GM21576 (cell line): ENCODE data around the gene SPACA4.

Experiments used
- ATAC-seq: cut with Tn5 transposase; IDR thresholded peaks from one replicate; pipeline ENCODE4 v1.9.1; 2021; ENCODE audit warnings: mild to moderate bottlenecking, moderate library complexity; ENCODE audit not compliant: unreplicated experiment

The SPACA4 gene

DNA sequence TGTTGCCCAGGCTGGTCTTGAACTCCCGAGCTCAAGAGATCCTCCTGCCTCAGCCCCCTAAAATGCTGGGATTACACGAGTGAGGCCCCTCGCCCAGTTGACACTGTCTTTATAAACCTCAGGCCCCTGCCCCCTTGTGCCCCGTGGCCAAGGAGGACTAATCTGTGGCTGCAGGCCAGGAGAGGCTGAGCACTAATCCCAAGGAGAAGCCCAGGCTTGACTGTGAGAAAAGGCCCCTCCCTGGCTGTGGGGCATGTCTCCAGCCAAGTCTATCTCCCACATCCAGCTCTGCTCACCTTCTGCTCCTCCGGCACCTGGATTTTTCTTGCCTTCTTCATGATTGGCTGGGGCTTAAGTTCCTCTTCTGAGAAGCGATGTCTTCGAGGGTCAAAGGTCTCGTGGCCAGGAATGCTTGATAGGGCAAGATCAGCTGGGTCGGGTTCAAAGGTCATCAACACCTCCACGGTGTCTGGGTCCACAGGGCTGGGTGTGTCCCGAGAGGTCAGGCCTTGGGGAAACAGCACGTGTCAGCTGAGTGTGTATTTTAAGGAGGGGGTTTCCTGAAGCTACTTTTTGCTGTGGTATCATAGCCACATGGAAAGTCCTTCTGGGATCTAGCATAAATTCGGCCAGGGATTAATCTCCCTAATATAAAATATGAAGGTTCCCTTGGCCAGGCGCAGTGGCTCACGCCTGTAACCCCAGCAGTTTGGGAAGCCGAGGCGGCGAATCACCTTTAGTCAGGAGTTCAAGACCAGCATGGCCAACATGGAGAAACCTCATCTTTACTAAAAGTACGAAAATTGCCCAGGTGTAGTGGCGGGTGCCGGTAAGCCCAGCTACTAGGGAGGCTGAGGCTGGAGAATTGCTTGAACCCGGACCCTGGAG is 26.9 kb downstream of the SPACA4 start:
- ATAC-seq = no peak

DNA sequence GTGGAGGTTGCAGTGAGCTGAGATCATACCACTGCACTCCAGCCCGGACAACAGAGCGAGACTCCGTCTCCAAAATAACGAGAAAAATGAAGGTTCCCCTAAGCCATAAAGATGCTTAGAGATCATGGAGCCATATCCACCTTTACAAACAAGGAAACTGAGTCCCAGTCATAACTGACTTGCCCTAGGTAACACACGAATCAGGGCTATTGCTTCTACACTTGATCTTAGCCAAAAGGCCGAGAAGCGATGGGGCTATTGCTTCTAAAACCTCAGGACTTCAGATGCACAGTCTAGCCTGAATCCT is 27.4 kb downstream of the SPACA4 start:
- no peak for ATAC-seq

DNA sequence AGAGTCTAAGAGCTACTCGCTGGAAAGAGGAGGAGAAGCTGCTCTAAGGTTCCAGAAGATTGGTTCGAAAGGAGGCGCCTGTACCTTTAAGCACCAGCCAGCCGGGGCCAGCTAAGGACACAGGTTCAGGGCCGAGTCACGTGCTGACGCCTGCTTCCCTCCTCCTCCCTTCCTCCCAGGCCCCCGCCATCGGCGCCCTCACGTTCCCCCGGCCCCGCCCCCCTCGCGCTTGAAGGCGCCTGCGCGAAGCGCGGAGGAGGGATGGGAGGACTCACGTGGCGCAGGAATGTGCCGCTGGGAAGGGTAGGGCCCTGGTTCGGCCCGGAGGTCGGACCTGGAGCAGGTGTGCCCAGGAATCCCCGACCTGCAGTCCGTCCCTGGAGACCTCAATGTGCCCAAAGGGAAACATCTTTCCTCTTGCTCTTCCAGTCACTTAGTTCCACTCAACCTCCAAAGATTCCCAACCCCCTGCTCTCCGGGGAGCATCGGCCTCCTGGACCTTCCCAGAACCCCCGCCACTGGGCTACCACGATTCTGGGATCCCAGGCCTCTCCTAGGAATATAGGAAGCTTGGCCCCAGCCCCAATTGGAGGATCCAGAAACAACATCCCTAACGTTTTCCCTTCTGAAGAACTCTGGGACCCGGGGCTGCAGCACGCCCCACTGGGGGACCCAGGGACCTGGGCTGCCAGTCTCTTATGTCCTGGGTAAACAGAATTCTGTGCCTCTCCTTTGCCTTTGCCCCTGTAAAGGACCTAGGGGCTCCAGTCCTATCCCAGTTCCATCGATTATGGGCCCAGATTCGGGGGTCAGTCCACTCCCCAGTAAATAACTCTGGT is 28.1 kb downstream of the SPACA4 start:
- peak; percentile 21 for ATAC-seq

DNA sequence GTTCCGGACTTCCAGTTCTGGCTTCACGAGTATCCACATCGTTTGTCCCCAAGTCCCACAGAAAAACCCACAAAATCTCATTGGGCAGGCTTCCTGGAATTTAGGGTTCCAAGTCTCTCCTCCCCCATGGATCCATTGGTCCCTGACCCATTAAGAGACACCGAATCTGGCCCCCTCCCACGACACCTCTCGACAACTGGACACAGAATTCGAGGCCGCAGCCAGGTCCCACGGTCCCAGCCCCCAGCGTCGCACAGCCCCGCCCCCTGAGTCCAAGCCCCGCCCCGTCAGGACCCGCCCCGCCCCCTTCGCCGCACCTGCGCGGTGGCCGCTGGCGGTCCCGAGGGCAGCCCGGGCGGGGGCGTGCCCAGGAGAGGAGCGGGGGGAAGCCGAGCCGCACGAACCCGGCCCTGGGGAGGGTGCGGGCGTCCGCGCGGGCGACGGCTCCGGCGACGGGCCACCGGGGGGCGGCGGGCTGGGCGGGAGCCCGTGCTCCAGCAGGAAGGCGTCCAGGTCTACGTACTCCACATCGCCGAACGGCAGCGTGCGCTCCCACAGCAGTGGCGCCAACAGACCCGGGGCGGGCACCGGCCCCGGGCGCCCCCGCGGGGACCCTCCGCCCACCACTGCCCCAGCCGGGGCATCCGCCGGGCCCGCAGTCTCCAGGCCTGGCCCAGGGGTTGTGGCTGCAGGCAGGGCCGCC is 28.9 kb downstream of the SPACA4 start:
- ATAC-seq = no peak

DNA sequence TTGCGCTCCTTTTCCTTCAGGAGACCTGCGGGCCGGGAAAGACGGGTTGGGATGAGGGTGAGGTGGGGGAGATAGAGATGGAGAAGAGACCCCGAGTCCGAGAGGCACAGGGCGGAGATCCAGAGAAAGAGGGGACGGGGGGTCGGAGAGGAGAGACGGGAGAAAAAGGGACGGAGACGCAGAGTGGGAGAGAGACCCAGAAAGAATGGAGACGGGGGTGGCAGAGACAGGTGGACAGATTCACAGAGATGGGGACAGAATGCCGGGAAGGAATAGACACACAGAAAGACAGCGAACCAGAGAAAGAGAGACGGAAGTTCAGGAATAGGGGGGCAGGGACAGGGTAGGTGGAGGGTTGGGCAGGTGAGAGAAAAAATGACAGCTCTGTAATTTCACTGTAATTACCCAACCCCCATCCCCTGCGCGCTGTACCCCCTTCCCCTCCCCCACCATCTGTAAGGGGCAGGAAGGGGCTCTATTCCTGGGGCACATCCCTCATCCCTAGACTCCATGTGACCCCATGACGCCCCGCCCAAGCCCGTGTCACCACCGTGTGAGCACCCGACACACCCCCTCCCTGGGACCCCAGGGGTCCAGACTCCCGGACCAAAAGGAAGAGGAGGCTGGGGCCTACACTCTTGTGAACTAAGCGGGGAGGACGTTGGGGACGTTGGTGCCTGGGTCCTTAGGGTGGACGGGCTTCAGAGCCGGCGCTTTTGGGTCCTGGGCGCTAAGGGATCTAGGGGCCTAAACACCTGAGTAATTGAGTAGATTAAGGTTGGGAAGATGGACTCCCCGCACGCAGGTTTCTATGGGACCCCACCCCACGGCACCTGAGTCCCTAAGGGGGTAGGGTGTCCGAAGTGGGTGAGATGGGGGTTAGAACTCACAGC is 29.7 kb downstream of the SPACA4 start:
- ATAC-seq = no peak

DNA sequence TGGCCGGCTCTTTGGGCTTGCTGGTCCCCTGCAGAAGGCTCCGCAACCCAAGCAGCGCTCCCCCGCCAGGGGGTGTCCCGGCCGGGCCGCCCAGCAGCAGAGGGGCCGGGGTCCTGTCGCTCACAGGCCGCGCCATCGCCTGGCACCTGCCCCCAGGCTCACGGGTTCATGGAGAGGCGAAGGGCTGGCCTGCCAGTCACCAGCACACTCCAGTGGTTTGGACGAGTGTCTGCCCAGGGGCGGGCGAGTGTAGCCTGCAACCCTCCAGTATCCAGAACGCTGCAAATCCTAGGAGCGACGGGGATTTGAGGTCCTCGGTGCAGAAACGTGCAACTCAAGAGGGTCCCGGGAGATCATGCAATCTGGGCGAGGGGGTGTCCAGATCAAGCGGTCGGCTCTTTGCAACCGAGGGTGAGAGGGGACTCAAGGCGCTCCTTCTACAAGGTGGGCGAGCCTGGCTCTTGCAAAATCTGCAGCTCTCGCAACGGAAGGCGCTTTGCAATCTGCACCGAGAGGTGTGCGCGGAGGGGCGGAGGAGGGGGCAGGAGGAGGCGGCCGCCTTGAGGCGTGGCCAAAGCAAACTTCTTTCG is 30.4 kb downstream of the SPACA4 start, which contains the start of gene DBP:
Gene DBP (minus strand): TSS at position 521 of the 590 bp plus-strand sequence. CDS start 385 bp downstream, at position 136.
- peak; percentile 4 for ATAC-seq

DNA sequence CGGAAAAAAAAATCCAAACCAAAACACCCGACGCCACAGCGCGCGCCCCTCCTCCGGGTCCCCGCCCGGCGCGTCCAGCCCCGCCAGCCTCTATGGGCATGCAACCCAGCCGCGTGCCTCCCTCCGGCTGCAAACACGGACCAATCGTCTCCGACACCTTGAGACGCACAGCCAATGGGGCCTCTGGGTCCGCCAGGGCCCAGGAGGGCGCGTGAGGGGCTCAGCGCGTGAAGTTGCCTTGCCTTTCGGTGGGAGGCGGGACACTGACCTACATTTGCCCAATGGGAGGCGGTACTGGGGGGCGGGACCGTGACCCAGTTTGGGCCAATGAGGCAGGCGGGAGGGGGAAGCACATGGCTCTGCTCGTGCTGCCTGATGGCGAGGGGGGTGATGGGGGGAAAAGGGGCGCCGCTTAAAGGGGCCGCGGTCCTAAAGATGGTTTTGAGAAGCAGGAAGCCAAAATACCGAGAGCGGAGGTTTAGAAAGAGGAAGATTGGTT is 31.0 kb downstream of the SPACA4 start:
- peak; percentile 70 for ATAC-seq

DNA sequence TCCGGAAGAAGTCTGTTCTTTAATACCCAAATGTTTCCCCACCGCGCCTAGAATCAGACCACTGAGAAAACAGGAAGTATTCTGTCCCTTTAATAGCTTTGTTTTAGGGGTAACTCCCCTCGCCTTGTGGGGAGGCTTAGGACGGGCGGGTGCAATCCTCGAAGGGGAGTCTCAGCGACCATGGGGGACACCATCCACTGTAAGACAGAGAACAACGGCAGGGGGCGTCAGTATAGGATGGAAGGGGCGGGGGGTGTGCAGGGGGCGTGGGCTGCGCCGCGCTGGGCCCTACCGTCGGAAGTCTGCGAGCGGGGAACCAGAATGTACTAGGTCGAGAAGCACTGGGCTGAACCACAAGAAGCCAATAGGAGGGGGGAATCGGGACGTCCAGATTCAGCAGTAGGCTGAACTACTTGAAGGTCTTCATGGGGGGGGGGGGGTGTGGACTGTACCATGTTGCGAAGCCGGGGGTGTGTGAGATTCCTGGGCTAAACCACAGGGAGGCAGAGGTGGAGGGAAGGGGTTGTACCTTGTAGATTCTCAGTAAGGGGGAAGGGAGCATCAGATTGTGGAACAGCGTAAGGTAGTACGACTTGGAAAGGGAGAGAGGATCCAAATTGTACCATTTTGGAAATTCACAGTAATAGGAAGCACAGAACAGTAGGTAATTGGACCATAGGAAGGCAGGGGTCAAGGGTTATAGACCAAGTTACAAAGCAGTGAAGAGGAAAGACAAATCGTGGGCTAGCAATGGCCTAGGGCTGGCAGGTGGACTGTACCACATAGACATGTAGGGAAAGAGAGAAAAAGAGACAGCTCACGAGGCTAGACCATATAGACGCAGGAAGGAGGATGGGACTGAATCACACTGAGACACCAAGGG is 31.6 kb downstream of the SPACA4 start:
- peak; percentile 15 for ATAC-seq

DNA sequence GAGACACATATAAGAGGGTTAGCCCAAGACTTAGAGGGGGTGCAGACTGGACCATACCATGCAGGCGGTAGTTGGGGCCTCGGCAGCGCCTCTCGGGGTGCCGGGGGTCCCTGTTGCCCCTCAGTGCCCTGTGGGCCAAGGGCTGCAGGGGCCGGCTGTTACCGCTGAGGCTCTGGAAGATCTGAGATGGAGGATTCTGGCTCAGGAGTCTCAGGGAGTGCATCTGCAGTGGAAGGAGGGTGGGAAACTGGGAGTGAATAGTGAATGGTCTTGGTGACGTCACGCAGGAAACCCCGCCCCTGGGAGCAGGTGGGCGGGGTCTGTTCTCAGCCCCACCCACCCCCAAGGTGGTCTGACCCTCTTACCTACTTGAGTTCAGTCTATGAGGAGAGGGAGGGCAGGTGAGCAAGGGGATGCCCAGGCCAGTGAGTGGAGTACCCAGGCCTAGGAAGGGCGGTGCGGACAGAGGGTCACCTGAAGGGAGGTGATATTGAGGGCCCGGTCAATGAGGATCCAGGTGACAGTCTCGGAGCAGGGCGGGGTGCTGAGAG is 32.4 kb downstream of the SPACA4 start:
- no peak for ATAC-seq

DNA sequence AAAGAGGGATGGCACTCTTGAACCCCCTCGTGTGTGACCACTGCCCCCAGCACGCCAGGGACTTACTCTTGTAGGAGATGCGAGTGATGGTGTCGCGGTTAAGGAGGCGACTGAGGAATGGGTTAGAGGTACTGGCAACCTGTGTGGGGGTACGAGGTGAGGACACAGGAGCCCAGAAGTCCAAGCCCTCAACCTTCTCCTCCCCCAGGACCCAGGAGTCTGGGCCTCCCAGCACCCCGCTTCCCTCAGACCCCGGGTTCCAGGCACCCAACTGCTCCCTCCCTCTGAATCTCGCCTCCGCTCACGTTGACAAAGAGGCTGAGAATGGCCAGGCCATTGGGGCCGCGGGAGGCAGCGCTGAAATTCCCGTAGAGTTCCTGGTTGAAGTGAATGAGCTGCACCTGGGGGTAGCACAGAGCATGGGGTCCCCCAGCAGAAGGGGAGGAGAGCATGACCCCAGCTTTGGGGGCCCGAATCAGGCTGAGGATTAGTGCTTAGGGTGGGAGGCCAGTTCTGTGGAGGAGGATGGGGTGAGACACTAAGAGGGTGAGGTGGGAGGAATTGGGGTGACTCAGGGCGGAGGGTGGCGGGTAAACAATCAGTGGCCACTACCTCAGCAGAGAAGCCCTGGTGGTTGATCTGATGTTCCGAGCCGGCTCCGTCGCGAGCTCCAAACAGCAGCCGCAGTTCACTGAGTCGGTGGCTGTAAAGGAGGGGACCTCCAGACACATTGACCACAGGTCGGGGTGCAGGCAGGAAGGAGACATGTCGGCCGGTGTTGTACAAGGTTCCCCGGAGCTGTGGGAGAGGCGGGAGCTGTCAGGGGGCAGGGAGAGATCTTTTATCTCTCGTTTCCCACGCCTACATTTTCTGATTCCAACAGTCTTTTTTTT is 33.2 kb downstream of the SPACA4 start:
- ATAC-seq = no peak

DNA sequence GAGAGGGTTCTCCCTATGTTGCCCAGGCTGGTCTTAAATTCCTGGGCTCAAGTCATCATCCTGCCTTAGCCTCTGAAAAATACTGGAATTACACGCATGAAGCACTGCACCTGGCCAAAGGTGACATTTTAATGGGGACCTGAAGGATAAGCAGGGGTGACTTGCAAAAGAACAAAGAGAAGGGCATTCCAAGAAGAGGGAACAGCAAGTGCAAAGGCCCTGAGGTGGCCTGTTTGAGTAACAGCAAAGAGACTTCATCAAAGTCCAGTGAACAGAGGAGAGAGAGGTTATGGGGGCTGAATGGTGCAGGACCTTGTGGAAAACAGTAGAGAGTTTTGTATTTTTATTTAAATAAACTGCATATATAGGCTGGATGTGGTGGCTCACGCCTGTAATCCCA is 35.3 kb downstream of the SPACA4 start:
- ATAC-seq = no peak

DNA sequence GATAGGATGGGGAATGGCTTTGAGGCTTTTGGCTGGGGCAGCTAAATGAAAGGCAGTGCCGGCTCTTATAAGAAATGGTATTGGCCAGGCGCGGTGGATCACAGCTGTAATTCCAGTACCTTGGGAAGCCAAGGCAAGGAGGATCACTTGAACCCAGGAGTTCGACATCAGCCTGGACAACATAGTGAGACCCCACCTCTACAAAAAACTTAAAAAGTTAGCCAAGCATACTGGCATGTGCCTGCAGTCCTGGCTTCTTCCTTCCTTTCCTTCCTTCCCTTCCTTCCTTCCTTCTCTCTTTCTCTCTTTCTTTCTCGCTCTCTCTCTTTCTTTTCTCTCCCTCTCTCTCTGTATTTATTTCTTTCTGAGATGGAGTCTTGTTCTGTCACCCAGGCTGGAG is 36.3 kb downstream of the SPACA4 start:
- ATAC-seq = no peak

DNA sequence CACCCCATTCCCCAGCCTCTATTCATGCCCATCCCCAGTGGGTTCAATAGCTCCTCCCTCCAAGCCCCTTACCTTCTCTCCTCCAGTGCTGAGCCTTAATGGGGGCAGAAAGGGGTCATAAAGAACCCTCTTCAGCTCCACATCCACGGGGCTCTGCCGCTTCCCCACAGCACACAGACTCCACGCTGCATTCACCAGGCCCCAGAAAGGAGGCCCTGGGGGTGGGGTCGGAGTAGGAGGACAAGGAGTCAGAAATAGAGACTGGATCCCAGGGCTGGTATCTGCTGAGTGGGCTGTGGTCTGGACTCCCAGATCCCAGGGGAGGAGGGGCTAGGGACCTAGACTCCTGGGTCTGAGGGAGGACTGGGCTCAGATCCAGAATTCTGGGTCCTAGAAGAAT is 37.8 kb downstream of the SPACA4 start:
- ATAC-seq = no peak

DNA sequence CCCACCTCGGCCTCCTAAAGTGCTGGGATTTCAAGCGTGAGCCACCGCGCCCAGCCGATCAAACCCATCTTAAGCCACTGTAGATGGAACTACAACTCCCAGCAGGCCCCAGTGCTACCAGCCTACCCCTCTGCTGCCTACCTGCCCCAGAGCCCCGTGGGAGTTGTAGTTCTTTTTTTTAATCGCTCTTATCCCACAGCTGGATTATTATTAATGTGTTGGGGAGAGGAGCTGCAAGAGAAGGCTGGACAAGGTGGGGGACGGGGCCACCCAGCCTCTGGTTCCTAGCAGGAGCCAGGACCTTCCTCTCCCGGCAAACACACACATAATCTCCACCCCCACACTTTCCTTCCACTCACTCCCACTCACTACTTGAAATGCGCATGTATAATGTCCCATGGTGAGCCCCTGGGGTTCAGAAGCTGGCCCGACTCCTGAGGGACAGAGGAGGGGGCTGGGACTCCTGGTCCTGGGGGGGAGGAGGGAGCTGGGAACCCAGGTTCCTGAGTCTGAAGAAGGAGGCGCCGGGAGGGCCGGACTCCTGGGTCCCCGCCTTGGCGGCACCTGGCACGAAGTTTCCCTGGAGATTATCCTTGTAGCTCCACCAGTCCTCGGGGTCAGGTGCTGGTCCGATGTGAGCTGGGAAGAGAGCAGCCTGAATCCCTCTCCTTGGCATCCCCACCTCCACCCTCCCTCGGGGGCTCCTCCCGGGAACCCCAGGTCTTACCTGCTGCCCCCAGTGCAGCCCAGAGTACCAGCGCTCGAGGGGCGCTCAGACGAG is 38.5 kb downstream of the SPACA4 start:
- peak; percentile 40 for ATAC-seq

DNA sequence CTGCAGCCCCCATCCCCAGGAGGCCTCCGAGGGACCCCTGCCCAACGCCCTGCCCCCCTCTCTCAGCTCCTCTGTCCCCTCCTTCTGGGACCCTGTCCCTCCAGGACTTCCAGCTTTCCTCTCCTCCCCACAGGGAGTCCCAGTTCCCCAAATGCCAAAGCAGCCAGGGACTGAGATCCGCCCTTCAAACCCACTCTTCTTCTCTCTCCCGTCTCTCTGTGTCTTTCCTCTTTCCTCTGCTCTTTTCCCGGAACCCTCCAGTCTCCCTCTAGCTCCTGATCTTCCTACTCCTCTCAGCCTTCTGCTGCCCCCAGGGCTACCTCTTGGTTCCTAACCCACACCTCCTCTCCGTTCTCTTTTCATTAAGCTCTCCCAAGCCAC is 39.1 kb downstream of the SPACA4 start:
- no peak for ATAC-seq

DNA sequence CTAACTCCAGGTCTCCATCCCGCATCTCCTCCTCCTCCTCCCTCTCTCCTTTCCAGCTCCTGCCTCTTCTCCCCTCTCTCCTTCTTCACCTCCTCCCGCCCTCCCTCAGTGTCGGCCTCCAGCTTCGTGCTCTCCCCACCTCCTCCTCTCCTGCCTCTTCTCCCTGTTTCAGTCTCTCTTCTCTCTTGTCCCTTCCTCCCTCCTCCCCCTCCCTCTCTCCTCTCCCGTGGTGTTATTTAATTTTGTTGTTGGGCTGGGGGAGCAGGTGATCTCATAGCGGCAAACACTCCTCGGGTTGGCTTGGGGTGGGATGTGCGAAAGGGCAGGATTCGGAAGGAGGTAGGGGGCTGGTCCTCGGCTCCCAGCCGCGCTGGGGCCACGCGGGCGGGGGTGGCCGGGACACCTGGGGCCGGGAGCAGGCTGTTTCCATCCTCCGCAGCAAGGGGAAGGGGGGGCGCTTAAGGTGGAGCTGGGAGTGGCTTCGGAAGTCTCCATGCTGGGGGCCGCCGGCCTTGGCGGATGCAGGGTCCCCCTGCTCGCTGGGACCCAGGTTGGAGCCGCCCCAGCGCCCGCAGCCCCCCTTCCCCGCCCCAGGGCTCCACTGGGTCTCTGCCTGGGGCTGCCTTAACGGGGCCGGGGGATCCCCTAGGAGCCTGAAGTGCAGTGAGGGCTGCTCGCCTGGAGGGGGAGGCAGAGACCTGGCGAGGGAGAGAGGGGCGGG is 39.6 kb downstream of the SPACA4 start, which contains the start of gene CA11:
Gene CA11 (minus strand): TSS at position 187 of the 721 bp plus-strand sequence. CDS start 555 bp downstream, outside the sequence.
- ATAC-seq = peak; percentile 69
